Esophagus squamous epithelium (tissue), 5 donors: ENCODE results near the gene IFRD2. TPM values are rescaled to one million over a fixed set of nuclear protein-coding genes. Genes with fewer than 3 reads are reported as not detected.

Experiments used
- DNase-seq: peaks from one replicate; lab custom pipeline; 2025; lab: John Stamatoyannopoulos, UW
- H3K27ac ChIP-seq, 4 donors: fragments of 200-600 bp; sonication (generic); one replicate each; pipeline ENCODE4 v1.5.1; 2016 to 2019; ENCODE audit warnings: mild to moderate bottlenecking in 1 of 4
- H3K27me3 ChIP-seq, 4 donors: fragments of 200-600 bp; sonication (generic); 1 replicate in 3 of 4; 2 replicates in 1 of 4; pipeline versions ENCODE4 v1.5.1 to v1.6.0; 2017 to 2021; ENCODE audit warnings: antibody characterized with exemption in 1 of 4
- H3K36me3 ChIP-seq, 3 donors: fragments of 200-600 bp; sonication (generic); one replicate each; pipeline ENCODE4 v1.5.1; 2016 to 2019
- H3K4me1 ChIP-seq, 3 donors: fragments of 200-600 bp; sonication (generic); one replicate each; pipeline ENCODE4 v1.5.1; 2017 to 2019
- H3K4me3 ChIP-seq, 4 donors: fragments of 200-600 bp; sonication (generic); 1 replicate in 3 of 4; 2 replicates in 1 of 4; pipeline ENCODE4 v1.5.1; 2016 to 2019; ENCODE audit warnings: mild to moderate bottlenecking in 2 of 4, moderate library complexity in 1 of 4
- H3K9me3 ChIP-seq, 3 donors: fragments of 200-600 bp; sonication (generic); one replicate each; pipeline ENCODE4 v1.5.1; 2016 to 2019
- POLR2A ChIP-seq, 4 donors: fragments of 450-650 bp; IDR thresholded peaks; one replicate each; pipeline ENCODE4 v1.6.1; 2017; ENCODE audit warnings: antibody characterized with exemption in 4 of 4, mild to moderate bottlenecking in 4 of 4, moderate library complexity in 3 of 4
- WGBS, 2 donors: methylation state at CpG; one replicate each; pipeline ENCODE4 v1.1.5; 2018; 5-methylcytosine and 5-hydroxymethylcytosine counted together
- intact Hi-C: fragments of 100-400 bp; cut with DNase I; formaldehyde crosslinking; loops from one replicate; pipeline ENCODE4 v1.15.0; 2022
- total RNA-seq, 4 donors: library from RNA; depleted of rRNA; stranded (reverse); fragments of >200 nt; gene quantifications; one replicate each; pipeline ENCODE4 v1.1.0, GENCODE V29; 2016
- TF ChIP-seq, protein P1 (sequence below), 6 experiments: fragments of 450-650 bp in 4 of 6; fragments of 200-600 bp in 2 of 6; sonication (generic) in 2 of 6; IDR thresholded peaks; one replicate each; pipeline ENCODE4 v1.5.1; 2016 to 2019; ENCODE audit warnings: antibody characterized with exemption in 6 of 6, mild to moderate bottlenecking in 4 of 6, moderate library complexity in 4 of 6
- donor health status: DM: yes; HTN: yes; CAD: no.

Gene IFRD2
- total RNA-seq, 4 donors from 2014 or later = 49.0 to 100 (median 72.9) TPM

DNA sequence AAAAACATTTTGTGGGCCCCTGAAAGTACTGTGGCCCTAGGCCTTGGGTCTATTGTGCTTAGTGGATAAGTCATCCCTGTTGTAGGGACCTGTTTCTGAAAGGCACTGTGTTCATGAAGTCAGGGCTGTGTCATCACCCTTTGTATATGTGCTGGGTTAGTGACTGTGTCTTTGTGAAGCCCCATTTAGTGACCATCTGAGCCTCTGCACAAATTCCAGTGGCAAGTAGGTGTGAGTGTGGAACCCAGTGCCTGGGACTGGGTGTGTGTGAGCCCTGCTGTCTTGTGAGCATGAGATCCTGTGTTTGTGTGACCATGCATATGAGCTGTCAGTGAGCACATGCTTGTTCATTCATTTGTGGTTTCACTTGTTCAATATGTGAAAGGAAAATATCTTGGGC lies 12.4 kb upstream of the IFRD2 start:
- H3K27ac ChIP-seq = peak overlapping the region in 1 of 4 donors; percentile 16
- no peaks in the 10 kb centered on the region for H3K36me3 ChIP-seq
- no peak for DNase-seq
- no peak overlapping the region for H3K4me3 ChIP-seq
- H3K9me3 ChIP-seq = peaks cover 0 to 5% (median 0%) of the 10 kb centered on the region in 3 donors
- intact Hi-C loops = no loop called here
- H3K27me3 ChIP-seq = no peaks in the 10 kb centered on the region
- H3K4me1 ChIP-seq = peaks cover 24 to 53% (median 27%) of the 10 kb centered on the region in 3 donors
- TF ChIP-seq, protein P1, sequence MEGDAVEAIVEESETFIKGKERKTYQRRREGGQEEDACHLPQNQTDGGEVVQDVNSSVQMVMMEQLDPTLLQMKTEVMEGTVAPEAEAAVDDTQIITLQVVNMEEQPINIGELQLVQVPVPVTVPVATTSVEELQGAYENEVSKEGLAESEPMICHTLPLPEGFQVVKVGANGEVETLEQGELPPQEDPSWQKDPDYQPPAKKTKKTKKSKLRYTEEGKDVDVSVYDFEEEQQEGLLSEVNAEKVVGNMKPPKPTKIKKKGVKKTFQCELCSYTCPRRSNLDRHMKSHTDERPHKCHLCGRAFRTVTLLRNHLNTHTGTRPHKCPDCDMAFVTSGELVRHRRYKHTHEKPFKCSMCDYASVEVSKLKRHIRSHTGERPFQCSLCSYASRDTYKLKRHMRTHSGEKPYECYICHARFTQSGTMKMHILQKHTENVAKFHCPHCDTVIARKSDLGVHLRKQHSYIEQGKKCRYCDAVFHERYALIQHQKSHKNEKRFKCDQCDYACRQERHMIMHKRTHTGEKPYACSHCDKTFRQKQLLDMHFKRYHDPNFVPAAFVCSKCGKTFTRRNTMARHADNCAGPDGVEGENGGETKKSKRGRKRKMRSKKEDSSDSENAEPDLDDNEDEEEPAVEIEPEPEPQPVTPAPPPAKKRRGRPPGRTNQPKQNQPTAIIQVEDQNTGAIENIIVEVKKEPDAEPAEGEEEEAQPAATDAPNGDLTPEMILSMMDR (IDR thresholded peaks at IDR 0.05) = no peak
- no peak for TF ChIP-seq POLR2A (IDR thresholded peaks at IDR 0.05)

DNA sequence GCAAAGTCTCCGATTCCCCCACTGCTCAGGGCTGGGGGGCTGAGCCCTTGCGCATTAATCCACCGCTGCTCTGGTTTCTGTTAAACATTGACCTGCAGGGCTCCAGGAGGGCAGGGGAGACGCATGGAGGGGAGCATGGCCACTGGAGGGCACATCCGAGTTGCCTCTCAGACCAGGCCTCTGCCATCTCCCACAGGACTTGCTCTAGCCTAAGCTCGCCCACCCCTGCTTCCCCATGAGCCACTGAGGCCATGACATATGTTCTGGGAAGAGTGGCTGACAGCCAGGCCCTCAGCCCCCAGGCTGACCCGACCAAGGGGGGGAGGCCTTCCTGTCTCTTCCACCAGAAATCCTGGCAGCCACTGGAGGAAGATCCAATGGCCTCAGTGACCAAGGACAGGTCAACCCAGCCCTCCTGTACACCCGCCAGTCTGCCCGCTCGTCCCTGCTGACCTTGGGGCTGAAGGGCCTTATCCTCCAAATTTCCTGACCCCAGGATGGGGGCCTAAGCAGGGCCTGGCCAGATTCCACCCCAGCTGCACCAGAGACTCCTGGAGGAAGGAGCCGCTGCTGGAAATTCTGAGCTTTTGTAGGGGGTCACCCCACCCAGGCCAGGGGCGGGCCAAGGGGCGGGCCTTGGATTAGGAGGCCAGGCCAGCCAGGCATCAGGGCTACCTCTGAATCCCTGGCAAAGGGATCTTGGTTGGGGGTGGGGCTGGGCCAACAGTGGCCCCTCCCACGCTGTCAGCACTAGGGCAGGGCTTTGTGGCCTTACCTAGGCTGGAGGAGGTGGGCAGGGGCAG lies 11.0 kb upstream of the IFRD2 start, which contains the start of gene HYAL1:
Gene HYAL1, minus strand, starts transcription at position 562 of the 803 bp plus-strand sequence. CDS start 618 bp downstream, outside the sequence.
- WGBS, 2 donors = 62 to 82% methylated on average over 3 to 7 of the region's 14 CpGs
- H3K4me1 ChIP-seq = peaks cover 30 to 58% (median 33%) of the 10 kb centered on the region in 3 donors
- no peaks in the 10 kb centered on the region for H3K27me3 ChIP-seq
- no peaks in the 10 kb centered on the region for H3K36me3 ChIP-seq
- H3K27ac ChIP-seq = peak within 1 kb of the TSS; percentile 44 to 94 (median 82)
- DNase-seq = no peak
- peaks cover 0 to under 1% (median 0%) of the 10 kb centered on the region in 3 donors for H3K9me3 ChIP-seq
- intact Hi-C loops = no loop called here
- no peak for TF ChIP-seq POLR2A (IDR thresholded peaks at IDR 0.05)
- TF ChIP-seq, protein P1 (IDR thresholded peaks at IDR 0.05) = peak in 1 of 6 experiments; percentile 25
- H3K4me3 ChIP-seq = peak within 1 kb of the TSS in 2 of 4 donors; percentile 19 to 53

GRCh38 chr3:50302095-50303012 lies 10.1 kb upstream of the IFRD2 start:
- H3K27me3 ChIP-seq = no peaks in the 10 kb centered on the region
- intact Hi-C loops = no loop called here
- no peaks in the 10 kb centered on the region for H3K9me3 ChIP-seq
- TF ChIP-seq POLR2A (IDR thresholded peaks at IDR 0.05) = no peak
- TF ChIP-seq, protein P1 (IDR thresholded peaks at IDR 0.05) = no peak
- peaks cover 0 to under 1% (median 0%) of the 10 kb centered on the region in 3 donors for H3K36me3 ChIP-seq
- no peak for DNase-seq
- peak overlapping the region; percentile 44 to 94 (median 82) for H3K27ac ChIP-seq
- 71 to 78% methylated on average over 5 to 12 of the region's 32 CpGs for WGBS, 2 donors
- peak overlapping the region in 2 of 4 donors; percentile 19 to 53 for H3K4me3 ChIP-seq
- H3K4me1 ChIP-seq = peaks cover 34 to 66% (median 38%) of the 10 kb centered on the region in 3 donors

DNA sequence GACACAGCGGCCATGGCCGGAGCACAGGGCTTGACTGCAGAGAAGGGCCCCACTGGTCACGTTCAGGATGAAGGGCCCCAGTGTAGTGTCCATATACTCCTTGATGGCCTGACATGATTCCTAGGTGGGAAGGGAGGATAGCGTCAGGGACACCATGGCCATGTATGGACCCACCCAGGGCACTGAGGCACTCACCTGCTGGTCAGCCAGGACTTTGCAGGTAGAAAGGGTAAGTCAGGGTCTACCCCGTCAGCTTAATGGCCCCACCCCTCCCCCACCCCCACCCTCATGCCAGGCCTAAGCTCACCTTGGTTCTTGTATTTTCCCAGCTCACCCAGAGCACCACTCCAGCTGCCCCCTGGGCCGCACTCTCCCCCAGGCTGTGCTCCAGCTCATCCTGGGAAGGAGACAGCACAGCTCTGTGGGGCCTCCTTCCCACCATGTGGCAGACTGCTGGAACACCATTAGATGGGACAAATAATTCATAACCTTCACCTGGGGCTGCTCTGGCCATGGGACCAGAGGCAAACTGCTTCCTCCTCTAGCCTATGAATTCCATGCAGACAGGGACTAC lies 8.5 kb upstream of the IFRD2 start:
- peak overlapping the region in 2 of 4 donors; percentile 68 to 72 for H3K4me3 ChIP-seq
- peak overlapping the region; percentile 89 to 94 (median 91) for H3K27ac ChIP-seq
- no peaks in the 10 kb centered on the region for H3K27me3 ChIP-seq
- TF ChIP-seq, protein P1 (IDR thresholded peaks at IDR 0.05) = no peak
- no peak for TF ChIP-seq POLR2A (IDR thresholded peaks at IDR 0.05)
- DNase-seq = no peak
- 84 to 100% methylated on average over 4 to 5 of the region's 6 CpGs for WGBS, 2 donors
- H3K9me3 ChIP-seq = no peaks in the 10 kb centered on the region
- H3K4me1 ChIP-seq = peaks cover 34 to 66% (median 38%) of the 10 kb centered on the region in 3 donors
- peaks cover 0 to 13% (median 0%) of the 10 kb centered on the region in 3 donors for H3K36me3 ChIP-seq
- intact Hi-C loops = no loop called here
